DMS153 (cell line): Measurements from ENCODE around the gene WDR83.
A peak's percentile ranks its signal among the peaks of the same experiment; 100 is the strongest.
"Not testable (repeated sequence)": the region's sequence is repeated elsewhere in the genome, so short reads cannot be mapped to it uniquely, and the experiment has no call there.

Source experiments
- DNase-seq: peaks from one replicate; lab custom pipeline; 2025; lab: John Stamatoyannopoulos, UW

The WDR83 gene

DNA sequence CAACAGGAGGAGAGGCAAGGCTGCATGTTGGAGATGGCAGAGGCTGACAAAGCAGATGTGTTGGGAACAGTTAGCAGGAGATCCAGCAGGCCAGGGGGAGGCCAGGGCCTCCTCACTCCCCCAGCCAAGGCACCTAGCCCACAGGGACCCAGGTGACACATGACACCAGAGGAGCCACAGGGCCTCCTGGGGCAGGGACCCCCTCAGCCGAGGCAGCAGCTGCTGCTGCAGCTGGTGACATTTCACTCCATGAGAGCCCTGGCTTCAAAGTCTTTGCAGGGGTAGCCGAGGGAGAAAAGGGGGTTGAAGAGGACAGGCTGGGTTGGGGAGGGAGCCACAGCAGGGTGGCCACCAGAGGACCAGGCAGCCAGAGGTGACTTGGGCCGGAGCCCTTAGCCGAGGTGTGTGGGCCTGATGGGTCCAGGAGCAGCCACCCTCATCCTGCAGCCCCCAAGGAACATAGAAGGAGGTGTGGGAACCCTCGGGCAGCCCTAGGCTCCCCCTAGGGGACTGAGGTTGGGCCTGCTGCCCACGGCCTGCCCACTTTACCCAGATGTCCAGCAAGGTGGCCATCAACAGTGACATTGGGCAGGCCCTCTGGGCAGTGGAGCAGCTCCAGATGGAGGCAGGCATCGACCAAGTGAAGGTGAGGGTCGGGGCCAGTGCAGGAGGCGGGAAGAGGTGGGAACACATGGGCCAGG is 21.0 kb downstream of the WDR83 start, which contains the start of gene GNG14:
GNG14 (plus strand) TSS at position 503 of the 701 bp plus-strand sequence; CDS start at position 554, 51 bp downstream.
- no peak for DNase-seq

DNA sequence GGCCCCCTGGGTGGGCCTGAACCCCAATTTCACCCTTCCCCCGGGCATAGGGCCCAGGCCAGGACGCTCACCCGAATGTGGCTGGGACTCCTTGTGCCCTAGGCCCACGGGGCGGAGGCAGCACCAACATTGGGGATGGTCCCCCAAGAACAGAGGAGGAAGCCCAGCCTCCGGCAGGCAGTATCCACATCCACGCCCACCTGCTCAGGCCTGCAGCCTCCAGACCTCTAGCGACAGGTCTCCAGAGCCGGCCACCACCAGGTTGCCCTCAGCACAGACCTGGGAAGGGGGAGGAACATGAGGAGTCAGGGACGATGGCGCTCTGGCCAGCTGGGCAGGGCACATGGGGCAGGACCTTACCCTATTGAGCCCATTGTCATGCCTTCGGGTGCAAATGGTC is 22.4 kb downstream of the WDR83 start:
- no peak for DNase-seq

DNA sequence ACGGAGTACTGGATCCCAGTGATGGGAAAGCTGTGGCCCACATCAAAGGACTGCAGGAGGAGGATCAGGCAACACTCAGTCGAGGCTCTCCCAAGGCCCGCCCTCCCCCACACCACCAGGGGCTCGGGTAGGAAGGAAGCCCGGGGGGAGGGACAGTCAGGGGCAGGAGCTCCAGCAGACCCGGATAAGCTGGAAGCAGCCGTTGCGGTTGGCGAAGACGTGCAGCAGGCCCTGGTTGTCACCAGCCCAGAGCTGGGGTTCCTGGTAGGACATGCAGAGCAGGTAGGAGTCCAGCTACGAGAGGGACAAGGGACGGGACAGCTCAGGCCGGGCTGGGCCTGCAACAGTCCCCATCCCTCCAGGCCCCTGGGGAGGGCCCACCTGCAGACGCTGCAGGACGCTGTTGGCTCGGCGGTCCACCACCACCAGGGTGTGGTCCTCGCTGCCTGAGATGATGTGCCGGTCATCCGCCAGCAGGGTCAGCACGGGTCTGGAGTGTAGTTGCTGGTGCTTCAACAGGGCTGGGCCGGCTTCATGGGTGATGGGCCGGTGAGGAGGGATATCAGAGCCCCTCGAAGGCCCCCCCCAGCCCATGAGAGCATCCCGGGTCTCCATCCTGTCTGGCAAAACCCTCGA is 23.1 kb downstream of the WDR83 start:
- no peak for DNase-seq

DNA sequence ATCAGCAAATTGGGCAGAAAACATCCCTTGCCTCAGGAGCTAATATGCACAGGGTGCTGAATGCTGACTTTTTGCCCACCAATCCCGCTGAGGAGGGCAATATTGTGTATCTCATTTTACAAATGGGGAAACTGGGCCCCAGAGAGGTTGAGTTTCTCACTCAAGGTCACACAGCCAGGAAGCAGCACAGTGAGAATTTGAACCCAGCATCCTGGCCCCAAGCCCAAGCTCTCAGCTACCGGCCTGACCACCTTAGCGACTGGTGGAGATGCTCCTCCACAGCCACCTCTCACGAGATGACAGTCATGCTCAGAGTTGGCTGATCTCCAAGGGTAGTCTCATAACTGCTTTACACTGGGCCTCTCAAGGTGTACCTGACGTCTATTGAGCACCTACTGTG is 26.4 kb downstream of the WDR83 start:
- DNase-seq: no peak

DNA sequence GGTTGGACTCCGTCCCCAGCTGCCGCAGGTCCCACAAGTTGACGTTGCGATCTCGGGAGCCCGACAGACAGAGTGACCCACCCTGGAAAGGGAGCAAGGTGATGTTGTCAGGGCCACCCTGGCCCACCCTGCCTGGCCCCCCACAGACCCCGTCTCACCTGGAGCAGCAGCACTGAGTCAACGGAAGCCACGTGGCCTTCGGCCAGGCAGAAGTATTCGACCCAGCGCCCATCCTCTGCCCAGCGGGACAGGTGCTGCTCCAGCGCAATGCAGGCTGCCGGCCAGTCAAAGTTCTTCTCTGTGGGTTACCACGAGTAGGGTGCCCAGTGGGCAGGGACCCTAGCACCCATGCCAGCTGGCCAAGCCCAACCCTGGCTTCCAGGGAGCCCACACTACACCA is 28.0 kb downstream of the WDR83 start:
- no peak for DNase-seq

DNA sequence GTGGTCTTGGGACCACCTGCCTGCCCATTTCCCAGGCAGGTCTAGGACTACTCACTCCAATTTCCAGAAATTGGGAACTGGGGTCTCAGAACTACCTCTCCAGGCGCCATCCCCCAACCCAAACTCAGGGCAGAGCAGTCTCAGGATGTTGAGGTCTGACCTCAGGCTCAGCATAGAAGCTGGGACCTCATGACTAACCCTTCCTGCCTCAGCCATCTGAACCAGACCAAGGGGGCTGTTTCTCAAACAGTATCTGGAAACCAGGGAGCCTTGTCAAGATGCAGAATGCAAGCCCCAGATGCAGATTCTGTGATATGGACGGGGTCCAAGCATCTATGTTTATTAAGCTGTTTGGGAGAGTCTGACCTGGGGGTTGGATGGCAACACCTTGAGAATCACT is 28.5 kb downstream of the WDR83 start:
- no peak for DNase-seq

DNA sequence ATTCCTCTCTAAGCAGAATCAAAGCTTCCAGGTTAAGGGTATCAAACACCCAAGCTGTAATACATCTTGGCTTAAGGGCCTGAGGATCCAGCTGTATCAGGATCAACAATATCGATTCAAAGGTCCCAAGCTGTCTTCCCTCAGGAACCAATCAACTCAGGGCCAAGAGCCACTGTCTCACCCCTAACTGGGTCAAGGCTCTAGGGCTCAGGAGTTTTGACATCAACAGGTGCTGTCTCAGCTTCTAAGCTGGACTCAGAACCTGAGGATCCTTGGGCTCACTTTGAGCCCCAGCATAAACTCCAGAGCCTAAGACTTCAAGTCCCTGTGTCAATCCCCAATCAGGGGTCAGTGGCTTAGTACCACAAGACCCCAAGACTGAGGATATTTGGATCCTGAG is 28.9 kb downstream of the WDR83 start:
- no peak for DNase-seq

DNA sequence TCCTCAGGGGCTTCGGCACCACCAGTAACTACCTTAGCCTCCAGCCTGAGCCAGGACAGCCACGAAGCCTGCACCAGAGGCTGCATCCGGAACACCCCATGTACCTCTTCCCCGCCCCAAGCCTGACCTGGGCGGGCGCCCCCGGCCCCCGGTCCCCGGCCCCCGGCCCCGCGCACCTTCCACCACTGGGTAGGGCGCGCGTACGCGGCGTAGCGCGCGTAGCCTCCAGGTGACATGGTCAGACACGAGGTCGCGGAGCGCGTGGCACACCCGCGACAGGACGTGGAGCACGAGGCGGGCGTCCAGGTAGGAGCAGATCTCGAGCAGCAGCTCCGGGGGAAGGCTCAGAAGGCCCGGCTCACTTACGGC is 29.4 kb downstream of the WDR83 start:
- DNase-seq: no peak

DNA sequence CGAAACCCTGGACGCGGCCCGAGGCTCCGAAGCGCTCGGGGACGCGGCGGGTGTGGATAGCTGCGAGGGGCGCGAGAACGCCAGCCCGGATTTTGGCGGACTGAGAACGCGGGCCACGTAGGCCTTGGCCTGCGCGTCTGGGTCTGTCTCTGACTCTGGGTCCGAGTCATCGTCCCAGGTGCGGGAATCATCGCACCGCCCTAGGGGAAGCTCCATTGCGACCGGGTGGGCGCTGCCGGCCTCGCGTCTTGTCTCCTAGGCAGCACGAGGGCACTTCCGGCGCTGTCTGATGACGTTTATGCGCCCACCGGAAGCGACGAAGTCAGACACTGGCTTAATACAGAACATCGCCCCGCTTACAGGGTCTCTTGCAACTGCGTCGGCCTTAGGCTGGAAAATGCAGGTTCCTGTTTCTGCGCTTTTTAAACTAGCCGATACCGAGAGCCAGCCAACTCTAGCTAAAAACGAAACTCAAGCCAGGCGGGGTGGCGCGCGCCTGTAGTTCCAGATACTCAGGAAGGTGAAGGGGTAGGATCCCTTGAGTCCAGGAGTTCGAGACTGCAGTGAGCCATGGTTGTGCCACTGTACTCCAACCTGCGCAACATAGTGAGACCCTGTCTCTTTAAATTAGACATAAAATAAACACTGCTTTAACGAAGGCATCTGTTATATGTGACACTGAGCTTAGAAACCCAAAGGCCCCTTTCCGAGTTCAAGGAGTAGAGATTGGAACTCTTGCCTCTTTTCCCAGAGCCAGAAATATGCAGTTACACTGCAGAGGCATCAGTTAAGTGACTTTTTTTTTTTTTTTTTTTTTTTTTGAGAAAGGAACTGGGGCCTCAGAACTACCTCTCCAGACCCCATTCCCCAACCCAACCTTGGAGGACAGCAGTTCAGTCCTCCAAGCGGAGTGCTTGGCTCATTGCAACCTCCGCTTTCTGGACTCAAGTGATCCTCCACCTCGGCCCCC is 30.0 kb downstream of the WDR83 start, which contains the start of gene FBXW9:
FBXW9 (minus strand) TSS at position 266 of the 970 bp plus-strand sequence; CDS start at position 216, 50 bp downstream.
- peak; percentile 83 for DNase-seq

DNA sequence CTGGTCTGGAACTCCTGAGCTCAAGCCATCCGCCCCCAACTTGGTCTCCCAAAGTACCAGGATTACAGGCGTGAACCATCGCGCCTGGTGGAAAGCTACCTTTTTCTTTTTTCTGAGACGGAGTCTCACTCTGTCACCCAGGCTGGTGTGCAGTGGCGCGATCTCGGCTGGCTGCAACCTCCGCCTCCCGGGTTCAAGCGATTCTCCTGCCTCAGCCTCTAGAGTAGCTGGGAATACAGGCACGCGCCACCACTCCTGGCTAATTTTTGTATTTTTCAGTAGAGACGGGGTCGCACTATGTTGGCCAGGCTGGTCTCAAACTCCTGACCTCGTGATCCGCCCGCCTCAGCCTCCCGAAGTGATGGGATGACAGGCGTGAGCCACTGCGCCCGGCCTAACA is 30.8 kb downstream of the WDR83 start:
- DNase-seq: not testable (repeated sequence)

DNA sequence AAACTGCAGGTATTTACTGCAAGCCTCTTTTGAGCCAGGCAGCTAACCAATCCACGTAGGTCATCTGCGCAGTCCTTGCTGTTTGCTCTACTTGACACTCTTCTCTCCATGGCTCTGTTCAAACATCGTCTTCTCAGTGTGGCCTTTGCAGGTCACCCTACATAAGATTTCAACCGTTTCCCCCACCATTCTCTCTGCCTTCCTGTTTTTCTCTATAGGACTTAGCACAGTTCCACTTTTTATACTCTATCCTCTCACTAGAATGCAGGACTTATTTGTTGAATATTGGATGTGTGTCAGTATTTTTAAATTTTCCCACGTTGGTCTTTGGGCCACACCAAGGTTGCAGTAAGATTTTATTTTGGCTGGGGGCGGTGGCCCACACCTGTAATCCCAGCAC is 31.5 kb downstream of the WDR83 start:
- no peak for DNase-seq

DNA sequence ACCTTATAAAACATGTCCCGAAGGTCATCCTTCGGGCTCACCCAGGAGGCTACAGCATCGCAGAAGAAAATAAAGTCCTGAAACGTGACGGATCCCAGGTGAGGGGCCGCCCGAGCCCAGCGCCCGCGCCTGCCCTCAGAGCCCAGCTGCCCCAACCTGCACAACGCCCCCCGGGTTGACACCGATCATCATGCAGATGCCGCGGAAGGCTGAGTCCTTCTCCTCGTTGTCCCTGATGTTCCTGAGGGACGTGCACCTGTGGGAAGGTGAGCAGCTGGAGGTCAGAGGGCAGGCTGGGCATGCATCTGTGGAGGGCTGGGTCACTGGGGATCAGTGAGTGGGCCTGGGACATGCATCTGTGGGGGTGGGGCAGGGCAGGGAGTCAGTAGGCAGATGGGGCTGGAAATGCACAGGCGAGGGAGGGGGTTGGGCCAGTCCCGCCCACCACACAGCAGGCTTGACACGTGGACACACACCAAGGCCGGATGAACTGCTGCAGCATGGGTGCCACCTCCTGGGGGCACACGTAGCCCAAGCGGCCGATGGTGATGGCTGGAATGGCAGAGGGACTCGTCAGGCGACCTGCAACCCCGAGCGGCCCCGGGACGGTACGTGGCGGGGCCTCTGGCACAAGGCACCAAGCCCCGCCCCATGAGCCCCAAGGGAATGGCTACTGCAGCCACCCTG is 35.1 kb downstream of the WDR83 start:
- no peak for DNase-seq

DNA sequence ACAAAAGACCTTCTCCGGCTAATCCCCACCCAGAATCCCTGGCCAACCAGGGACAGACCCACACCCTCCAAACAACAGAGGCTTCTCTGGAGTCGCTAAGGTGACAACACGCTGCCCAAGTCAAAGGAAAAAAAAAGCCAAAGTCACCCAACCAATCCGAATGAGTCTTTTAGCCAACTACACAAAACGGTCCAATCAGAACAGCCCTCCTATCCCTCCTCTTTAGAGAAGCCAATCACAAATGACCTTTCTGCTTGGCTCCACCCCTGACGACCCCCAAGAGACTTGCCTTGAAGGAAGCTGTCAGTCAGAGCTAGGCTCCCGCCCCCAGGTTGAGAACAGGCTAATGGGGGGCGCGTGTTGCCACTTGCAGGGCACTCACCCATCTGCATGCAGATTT is 36.4 kb downstream of the WDR83 start:
- peak; percentile 6 for DNase-seq

DNA sequence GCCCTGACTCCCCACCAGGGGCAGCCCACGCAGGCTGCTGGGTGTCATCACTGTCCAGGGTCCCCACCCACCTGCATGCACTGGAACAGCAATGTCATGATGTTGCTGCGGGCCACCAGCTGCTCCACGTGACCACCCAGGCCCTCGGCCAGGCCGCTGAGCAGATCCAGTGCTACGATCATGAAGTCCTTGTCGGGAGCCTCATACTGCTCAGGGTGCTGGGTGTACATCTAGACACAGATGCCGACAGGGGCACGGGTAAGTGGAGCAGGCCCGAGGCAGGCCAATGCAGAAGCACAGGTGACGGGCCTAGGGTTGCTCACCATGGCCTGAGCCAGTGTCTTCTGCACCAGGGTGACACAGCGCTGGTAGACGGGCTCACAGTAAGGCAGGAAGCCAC is 38.6 kb downstream of the WDR83 start:
- no peak for DNase-seq

DNA sequence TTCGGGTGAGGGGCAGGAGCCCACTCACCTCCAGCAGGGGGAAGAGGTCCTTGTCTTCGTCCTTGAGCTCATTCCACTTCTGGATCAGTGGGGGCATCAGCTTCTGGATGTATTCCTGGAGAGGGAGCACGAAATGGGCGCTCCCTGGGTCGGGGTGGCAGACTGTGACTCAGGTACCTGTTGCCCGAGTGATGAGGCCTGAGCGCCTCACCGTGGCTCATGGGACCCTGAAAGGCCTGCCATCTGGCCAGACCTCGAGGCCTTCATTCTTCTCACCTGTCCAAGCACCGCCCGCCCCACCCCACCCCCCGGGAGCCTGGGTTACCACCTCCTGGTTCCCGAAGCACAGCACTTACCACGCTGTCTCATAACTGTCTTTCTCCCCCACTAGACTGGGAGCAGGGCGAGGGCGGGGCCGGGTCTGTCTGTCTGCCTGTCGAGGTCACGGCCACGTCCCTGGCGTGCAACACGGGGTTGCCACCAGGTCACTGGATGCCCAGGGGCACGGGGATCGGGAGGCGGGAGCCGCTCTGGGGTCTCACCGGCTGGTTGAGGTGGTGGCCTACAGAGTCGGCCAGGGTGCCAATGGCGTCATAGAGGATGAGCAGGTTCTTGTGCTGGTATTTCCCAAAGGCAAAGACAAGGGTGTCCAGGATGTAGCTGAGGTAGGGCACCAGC is 39.2 kb downstream of the WDR83 start:
- no peak for DNase-seq

DNA sequence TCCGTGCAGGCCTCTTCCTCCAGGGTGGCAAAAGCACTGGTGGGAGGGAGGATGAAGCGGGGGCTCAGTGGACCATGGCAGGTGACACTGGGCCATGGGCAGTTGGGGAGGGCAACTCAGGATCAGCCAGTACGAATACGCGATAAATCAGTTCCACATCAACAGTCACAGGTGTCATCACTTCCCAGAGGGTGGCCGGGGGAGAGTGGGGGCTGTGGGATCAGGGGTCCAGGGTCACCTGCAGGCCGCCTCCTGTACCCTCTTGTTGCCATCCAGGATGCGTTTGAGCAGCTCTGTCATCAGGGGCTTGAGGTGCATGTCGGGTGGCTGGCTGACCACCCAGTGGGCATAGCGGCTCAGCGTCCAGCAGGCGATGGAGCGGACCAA is 39.7 kb downstream of the WDR83 start:
- no peak for DNase-seq

DNA sequence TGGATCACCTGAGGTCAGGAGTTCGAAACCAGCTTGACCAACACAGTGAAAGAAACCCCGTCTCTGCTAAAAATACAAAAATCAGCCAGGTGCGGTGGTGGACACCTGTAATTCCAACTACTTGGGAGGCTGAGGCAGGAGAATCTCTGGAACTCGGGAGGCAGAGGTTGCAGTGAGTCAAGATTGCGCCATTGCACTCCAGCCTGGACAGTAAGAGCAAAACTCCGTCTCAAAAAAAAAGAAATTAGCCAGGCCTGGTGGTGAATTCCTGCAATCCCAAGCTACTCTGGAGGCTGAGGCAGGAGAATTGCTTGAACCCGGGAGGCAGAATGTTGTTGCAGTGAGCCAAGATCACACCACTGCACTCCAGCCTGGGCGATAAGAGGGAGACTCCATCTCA is 42.0 kb downstream of the WDR83 start:
- no peak for DNase-seq

DNA sequence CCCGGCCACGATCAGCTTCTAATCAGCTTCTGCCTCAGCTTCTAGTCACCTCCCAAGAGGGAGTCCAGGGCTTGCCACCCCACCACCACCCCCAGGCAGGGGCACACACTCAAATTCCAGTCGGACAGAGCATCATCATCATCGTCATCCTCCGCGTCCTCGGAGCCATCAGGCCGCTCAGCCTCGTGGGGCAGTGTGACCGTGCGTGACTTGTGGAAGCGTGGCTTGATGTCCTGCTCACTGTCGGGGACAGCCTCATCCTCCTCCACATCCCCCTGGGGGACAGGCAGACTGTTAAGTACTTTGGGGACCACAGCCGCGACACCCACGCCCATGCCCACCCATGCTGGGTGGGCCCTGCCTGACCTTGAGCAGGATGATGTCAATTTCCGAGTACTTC is 44.6 kb downstream of the WDR83 start:
- no peak for DNase-seq

DNA sequence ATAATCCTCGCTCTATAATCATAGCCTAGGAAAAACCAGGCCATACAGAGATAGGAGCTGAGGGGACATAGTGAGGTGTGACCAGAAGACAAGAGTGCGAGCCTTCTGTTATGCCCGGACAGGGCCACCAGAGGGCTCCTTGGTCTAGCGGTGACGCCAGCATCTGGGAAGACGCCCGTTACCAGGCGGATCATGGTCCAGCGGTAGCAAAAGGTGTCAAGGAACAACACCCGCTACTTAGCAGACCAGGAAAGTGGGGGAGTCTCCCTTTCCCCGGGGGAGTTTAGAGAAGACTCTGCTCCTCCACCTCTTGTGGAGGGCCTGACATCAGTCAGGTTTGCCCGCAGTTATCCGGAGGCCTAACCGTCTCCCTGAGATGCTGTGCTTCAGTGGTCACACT is 45.5 kb downstream of the WDR83 start:
- not testable (repeated sequence) for DNase-seq

DNA sequence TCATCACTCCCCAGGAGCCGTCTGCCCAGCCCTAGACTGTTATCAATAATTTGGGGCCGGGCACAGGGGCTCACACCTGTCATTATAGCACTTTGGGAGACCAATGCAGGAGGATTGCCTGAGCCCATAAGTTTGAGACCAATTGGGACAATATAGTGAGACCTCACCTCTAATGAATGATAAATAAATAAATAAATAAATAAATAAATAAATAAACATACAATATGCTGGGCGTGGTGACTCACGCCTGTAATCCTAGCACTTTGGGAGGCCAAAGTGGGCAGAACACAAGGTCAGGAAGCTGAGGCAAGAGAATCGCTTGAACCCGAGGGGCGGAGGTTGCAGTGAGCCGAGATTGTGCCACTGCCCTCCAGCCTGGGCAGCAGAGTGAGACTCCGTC is 46.7 kb downstream of the WDR83 start:
- DNase-seq: not testable (repeated sequence)

DNA sequence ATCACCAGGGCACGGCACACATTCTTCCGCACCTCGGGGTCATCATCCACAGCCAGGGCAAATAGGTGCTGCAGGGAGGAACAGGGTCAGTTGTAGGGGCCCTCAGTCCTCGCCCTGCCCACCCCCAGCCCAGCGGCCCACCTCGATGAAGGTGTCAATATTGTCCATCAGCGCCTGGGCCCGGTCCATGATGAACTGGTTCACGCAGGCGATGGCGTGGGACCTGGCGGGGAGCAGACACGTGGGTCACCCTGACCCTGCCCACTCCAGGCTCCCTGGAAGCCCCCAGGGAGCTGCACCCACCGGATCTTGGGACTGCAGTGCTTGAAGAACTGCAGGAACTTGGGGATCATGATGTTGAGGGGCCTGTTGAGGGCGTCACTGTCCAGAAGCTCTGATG is 48.5 kb downstream of the WDR83 start:
- no peak for DNase-seq

DNA sequence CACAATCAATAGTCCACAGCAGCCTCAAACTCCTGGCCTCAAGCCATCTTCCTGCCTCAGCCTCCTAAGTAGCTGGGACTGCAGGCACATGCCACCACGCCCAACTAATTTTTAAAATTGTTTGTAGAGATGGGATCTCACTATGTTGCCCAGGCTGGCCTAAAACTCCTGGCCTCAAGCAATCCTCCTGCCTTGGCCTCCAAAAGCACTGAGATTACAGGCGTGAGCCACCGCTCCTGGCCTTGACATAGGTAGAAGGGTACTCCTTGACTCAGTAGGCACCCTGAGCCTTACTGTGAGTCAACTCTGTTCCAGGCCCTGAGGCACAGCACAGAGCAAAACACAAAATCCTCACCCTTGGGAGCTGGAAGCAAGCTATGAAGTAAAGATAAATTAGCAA is 49.3 kb downstream of the WDR83 start:
- DNase-seq: no peak
